Ovary (tissue), 3 donors: Measurements from ENCODE around the gene MAN1A2.

Experiments used
- CTCF ChIP-seq, 3 donors: fragments of 450-650 bp in 2 of 3; fragments of 200-600 bp in 1 of 3; IDR thresholded peaks; one replicate each; pipeline versions ENCODE4 v1.5.1 to v1.8.0; 2016 to 2022; ENCODE audit warnings: antibody characterized with exemption in 3 of 3, mild to moderate bottlenecking in 1 of 3
- POLR2A ChIP-seq: fragments of 450-650 bp; IDR thresholded peaks from one replicate; pipeline ENCODE4 v1.6.1; 2017; ENCODE audit warnings: antibody characterized with exemption, mild to moderate bottlenecking, moderate library complexity
- donor health status: DM: no; HTN: no; CAD: no.

GRCh38 chr1:117403597-117403996 is 36.3 kb downstream of the MAN1A2 start:
- TF ChIP-seq CTCF (IDR thresholded peaks at IDR 0.05) (no peak), POLR2A (no peak)
